ENCODE measurements around the gene HDAC4. TPM values are rescaled to one million over a fixed set of nuclear protein-coding genes. Genes with fewer than 3 reads are reported as not detected.

The HDAC4 gene
- total and polyA plus RNA-seq, 4 donors = 2.9 to 37.2 (median 4.4) TPM

DNA sequence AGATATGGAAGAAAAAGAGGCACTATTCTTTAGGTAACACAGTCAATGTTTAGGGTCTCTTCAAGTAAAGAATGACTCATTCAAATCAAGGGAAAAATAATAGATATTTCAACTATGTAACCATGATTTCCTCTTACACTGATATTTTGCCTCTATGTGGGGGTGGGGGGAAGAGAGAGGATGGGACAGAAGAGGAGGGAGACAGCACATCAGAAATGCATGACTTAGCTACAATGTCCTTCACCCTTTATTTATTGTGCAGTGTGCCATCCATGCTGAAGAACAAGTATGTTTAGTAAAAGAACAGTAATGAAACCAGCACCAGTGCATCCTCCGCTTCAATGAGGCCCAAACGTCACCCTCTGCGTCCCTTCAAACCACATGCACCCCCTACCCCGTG lies 204.8 kb downstream of the HDAC4 start:
- no peak for TF ChIP-seq ZBTB33 (IDR thresholded peaks at IDR 0.05)
- no peak for TF ChIP-seq SP1 (IDR thresholded peaks at IDR 0.05)
- no peak for TF ChIP-seq HNF4G (IDR thresholded peaks at IDR 0.05)
- TF ChIP-seq CTCF (IDR thresholded peaks at IDR 0.05; ENCODE audit: low read depth, low read length, missing input control) = no peak
- TF ChIP-seq GABPA (IDR thresholded peaks at IDR 0.05 in 1 of 2, conservative IDR thresholded peaks at IDR 0.05 in 1 of 2) = no peak
- TF ChIP-seq RAD21 (IDR thresholded peaks at IDR 0.05) = no peak
- TF ChIP-seq RXRA (IDR thresholded peaks at IDR 0.05) = no peak
- TF ChIP-seq, protein P1, sequence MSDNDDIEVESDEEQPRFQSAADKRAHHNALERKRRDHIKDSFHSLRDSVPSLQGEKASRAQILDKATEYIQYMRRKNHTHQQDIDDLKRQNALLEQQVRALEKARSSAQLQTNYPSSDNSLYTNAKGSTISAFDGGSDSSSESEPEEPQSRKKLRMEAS (IDR thresholded peaks at IDR 0.05) = no peak
- no peak for TF ChIP-seq TAF1 (conservative IDR thresholded peaks at IDR 0.05)
- no peak for DNase-seq (ENCODE audit: low spot score)
- H3K9ac ChIP-seq (ENCODE audit: low read depth in 1 of 2, low read length in 2 of 2) = no peak overlapping the region
- peaks cover 0 to 14% (median 0%) of the 10 kb centered on the region in 4 donors for H3K36me3 ChIP-seq (ENCODE audit: control insufficient read depth in 4 of 4, insufficient read depth in 3 of 4, low read depth in 1 of 4, low read length in 3 of 4)
- H3K27me3 ChIP-seq (ENCODE audit: control insufficient read depth in 4 of 4, insufficient read depth in 4 of 4, low read length in 3 of 4) = no peaks in the 10 kb centered on the region
- H3K4me1 ChIP-seq (ENCODE audit: control insufficient read depth in 4 of 4, insufficient read depth in 4 of 4, low read length in 3 of 4) = no peaks in the 10 kb centered on the region
- H3K4me3 ChIP-seq (ENCODE audit: low read depth in 1 of 3, low read length in 3 of 3) = no peak overlapping the region
- H3K27ac ChIP-seq (ENCODE audit: low read depth in 1 of 2, low read length in 2 of 2) = no peak overlapping the region
- H3K9me3 ChIP-seq (ENCODE audit: control insufficient read depth in 4 of 4, low read length in 3 of 4) = no peaks in the 10 kb centered on the region
- WGBS = 91% methylated on average over 4 of the region's 4 CpGs

GRCh38 chr2:239195318-239195871 lies 205.4 kb downstream of the HDAC4 start:
- Histone ChIP-seq H3K4me3 (ENCODE audit: low read depth in 1 of 3, low read length in 3 of 3) (no peak overlapping the region), H3K36me3 (ENCODE audit: control insufficient read depth in 4 of 4, insufficient read depth in 3 of 4, low read depth in 1 of 4, low read length in 3 of 4) (peaks cover 0 to 14% (median 0%) of the 10 kb centered on the region in 4 donors), H3K4me1 (ENCODE audit: control insufficient read depth in 4 of 4, insufficient read depth in 4 of 4, low read length in 3 of 4) (no peaks in the 10 kb centered on the region), H3K27me3 (ENCODE audit: control insufficient read depth in 4 of 4, insufficient read depth in 4 of 4, low read length in 3 of 4) (no peaks in the 10 kb centered on the region), H3K9ac (ENCODE audit: low read depth in 1 of 2, low read length in 2 of 2) (no peak overlapping the region), H3K27ac (ENCODE audit: low read depth in 1 of 2, low read length in 2 of 2) (no peak overlapping the region), H3K9me3 (ENCODE audit: control insufficient read depth in 4 of 4, low read length in 3 of 4) (no peaks in the 10 kb centered on the region)
- WGBS = 95% methylated on average over 15 of the region's 15 CpGs
- TF ChIP-seq HNF4G (IDR thresholded peaks at IDR 0.05) = no peak
- no peak for TF ChIP-seq FOXA2 (IDR thresholded peaks at IDR 0.05)
- TF ChIP-seq GABPA (IDR thresholded peaks at IDR 0.05 in 1 of 2, conservative IDR thresholded peaks at IDR 0.05 in 1 of 2) = no peak
- TF ChIP-seq CTCF (IDR thresholded peaks at IDR 0.05; ENCODE audit: low read depth, low read length, missing input control) = no peak
- no peak for TF ChIP-seq JUND (IDR thresholded peaks at IDR 0.05)
- no peak for DNase-seq (ENCODE audit: low spot score)
